Measurements from ENCODE around the gene SORBS2.

The SORBS2 gene

DNA sequence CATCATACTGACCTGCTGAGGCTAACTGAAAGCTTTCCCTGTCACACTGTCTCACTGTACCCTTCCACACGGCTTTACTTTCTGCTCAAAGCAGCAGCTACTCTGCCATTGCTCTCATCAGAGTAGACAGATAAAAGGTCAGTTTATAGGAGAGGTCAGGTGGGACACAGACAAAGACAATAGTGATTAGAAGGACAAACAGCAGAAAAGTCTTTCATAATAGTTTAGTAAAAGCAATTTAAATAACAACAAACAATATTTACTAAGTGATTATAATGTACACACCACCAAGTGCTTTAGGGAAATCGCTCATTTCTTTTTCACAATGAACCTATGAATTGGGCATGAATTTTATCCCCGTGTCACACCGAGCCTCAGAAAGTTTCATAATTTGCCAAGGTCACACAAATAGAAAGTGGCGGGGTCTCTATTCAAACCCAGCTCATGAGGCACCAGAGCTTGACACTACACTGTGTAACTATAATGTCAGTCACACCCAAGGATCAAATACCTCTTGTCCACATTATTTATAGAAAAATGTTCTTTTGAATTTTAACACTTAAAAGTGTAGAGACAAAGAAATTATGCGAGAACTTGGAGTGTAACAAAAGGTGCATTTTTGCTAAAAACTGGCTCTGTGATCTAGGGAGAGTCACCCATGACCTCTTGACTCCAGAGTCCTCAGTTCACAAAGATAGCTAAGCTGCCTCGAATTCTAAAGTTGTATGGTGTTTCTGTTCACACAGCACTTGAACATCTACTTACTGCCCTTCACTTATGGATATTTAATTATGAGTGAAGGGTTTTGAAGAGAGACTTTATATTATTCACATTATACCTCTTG lies 24.5 kb upstream of the SORBS2 start:
- in situ Hi-C loops (cut with MboI; ENCODE audit: low sequenced_read_pairs), result no loop called here

DNA sequence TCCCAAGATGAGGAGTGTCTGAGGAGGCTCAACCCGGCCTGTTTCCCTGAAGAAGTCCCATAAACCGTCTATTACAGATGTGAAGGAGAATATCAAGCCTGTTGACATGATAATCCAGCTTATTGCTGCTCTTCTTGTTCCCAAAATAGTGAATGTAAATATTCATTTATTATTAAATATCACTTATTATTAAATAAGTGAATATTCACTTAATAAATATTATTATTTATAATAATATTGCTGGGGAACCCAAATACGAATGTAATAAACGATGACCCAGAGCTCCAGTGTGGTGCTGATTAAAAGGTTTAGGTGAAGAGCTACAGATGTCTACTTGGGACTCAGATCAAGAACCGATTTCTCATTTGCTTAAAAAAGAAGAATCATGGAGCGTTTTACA lies 23.8 kb upstream of the SORBS2 start:
- in situ Hi-C loops (cut with MboI; ENCODE audit: low sequenced_read_pairs), result no loop called here

DNA sequence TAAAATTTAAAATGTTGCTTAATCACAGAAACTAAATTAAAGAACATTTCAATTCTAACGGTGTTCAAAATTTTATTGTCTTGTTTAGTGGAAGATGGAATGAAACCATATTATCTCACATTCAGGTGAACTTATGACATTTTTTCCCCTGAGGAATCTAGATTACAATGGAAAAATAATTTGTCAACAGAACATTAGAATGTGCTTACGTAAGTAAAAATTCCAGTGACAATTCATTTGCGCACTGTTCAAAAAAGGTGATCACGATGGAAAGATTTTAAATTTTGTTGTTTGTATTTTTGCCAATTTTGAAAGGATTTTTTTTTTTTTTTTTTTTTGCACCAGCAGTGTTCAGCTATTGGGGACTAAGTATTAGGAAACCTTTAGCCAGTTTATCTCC lies 23.3 kb upstream of the SORBS2 start:
- in situ Hi-C loops (cut with MboI; ENCODE audit: low sequenced_read_pairs), result no loop called here

DNA sequence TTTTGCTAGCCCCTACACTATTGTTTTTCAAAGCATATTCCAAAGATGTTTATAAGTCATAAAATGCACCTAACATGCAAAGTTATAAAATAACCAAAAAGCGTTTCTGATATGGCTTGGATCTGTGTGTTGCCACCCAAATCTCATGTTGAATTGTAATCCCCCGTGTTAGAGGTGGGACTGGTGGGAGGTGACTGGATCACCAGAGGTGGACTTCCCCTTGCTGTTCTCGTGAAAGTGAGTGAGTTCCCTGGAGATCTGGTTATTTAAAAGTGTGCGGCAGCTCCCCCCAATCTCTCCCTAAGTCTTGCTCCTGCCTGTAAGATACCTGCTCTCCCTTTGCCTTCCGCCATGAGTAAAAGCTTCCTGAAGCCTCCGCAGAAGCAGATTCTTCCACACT lies 22.8 kb upstream of the SORBS2 start:
- in situ Hi-C loops (cut with MboI; ENCODE audit: low sequenced_read_pairs), result no loop called here

DNA sequence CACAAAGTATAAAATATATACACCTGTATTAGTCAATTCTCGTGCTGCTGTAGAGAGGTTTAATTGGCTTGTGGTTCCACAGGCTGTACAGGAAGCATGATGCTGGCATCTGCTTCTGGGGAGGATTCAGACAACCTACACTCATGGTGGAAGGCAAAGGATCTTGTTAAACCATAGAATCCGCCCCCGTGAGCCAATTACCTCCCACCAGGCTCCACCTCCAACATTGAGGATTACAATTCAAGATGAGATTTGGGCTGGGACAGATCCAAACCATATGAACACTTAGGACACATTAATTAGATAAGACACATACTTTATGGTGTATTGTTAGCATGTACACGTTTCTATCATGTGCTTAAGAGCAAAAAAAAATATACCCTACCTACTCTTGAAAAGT lies 22.1 kb upstream of the SORBS2 start:
- in situ Hi-C loops (cut with MboI; ENCODE audit: low sequenced_read_pairs), result no loop called here

DNA sequence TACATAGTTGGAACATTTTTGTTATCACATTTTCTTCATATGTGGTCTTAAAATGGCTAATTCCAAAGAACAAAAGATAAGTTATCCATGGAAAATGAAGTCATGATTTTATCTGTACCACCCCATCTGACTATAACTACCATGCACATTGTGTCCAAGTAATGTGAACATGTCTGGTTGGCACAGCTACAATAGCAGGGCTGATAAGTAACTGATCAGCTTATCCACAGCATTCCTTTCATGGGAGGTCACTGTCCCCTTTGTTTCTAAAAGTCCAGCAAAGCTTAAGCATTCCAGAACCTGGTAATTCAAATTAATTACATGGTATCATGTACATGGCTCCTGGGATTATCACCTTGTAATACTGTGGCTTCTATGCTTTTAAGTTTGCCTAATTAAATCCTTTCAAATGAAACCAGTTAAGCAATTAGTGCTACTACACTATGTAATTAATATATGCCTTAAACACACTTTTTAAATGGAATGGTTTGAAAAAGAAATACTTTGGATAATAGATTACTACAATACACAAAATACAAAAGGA lies 21.1 kb upstream of the SORBS2 start:
- in situ Hi-C loops (cut with MboI; ENCODE audit: low sequenced_read_pairs), result no loop called here

DNA sequence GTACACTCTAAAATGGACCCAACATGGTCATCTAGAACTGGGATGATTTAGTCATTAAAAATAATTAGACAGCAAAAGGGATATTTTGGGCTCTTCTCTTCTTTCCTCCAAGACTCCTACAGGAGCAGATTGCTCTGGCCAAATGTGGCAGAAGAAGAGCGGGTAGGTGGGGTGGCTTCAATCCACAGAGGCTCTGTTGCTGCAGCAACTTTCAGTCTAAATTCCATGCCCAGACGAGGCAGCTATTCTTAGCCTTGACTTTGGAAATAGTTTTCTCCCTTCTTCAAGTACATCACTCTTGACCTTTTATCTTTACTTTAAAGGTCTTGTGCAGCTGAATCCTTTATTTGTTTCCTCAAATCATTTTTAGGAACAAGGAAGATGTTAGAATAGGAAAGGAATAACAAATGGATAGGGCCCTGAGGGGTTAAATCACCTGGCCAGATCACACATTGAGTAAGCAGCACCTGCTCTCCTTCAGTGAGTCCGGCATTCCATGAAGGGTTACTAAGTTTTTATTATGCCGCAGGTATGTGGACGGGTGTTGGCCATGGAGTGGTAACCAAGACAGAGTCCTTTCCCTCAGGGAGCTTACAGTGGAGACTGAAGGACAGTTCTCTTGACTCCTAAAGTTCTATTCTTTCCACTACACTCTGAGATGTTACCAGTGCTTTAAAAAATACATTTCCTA lies 19.3 kb upstream of the SORBS2 start:
- in situ Hi-C loops (cut with MboI; ENCODE audit: low sequenced_read_pairs), result no loop called here

DNA sequence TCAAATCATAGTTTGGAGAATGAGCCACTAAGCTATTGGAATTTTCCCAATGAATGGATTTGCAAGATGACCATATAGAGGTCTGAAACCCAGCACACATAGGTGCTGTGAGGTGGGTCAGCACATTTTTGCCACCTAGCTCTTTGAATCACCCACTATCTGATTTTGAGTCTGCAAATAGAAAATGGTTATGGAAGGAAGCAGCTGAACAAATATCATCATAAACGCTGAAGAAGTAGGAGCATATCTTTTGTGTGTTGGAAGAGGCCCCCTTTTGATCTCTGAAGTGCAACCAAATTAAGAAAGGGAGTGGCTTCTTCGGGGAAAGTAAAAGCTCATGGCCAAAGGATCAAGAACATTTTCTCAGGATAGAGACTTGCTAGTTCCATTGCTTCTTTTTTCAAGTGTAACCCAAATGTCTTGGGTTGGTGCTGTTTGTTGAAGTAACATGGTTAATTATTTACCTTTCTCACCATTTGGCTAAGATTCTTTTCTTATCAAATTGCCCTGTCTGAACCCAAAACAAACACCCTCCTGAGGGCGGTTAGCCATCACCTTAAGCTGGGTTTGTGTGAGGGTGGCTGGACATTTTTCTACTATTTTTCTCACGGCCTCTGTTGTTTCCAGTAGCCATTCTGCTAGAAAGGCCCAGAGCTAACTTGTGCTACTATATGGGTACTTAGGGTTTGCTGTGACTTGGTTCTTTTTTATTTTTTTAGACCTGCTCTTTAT lies 18.4 kb upstream of the SORBS2 start:
- in situ Hi-C loops (cut with MboI; ENCODE audit: low sequenced_read_pairs), result no loop called here

DNA sequence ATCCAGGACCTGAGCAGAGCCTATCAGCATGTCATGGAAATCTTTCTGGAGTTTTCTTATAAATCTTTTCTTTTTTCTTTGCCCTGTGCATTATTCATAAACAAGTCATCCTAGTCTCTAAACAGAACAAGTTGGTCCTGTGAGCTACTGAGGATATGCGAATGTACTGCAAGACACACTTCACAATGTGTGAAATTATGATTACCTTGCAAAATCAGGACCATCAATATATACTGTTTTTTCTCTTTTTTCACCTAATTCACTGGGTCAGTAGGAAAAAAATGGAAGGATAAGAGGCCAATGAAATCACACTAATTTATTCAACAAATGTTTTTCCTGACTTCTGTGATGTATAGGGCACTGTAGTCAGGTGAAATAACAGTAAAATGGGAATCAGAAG lies 14.4 kb upstream of the SORBS2 start:
- in situ Hi-C loops (cut with MboI; ENCODE audit: low sequenced_read_pairs), result no loop called here

DNA sequence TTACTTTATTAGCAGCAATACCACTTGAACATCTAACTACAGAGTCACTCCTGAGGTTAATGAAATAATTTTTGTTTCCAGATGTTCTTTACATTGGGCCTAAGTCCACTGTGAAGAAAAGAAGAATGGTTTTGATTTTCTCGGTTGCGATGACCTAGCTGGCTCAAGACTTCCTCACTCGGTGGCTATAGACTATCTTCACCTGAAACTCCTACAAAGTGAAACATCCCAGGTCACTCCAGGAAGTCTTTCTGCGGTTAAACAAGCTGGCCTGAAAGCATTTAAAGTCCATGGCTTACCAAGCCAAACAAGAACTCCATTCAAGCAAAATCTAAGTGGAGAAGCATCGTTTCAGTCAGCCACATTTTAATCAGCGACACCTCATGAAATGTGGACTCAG lies 13.7 kb upstream of the SORBS2 start:
- in situ Hi-C loops (cut with MboI; ENCODE audit: low sequenced_read_pairs), result no loop called here

DNA sequence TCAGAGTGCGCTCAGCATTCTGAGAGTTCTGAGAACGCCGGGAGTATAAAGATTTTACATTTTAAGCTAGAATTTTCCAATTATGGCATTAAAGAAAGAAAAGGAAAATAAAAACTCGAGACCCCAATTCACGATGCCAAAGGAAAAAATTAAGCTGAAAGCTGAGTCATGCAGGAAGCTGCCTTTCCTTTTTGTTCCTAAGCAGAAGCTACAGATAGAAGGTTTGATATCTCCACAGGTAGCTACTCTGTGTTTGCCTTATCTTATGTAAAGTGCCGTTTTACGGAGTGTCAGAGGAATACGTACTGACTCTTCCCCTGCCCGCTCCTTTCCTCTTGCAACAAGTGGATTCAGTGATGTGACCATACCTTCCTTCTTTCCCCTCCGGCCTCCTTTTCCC lies 10.8 kb upstream of the SORBS2 start:
- in situ Hi-C loops (cut with MboI; ENCODE audit: low sequenced_read_pairs), result no loop called here

DNA sequence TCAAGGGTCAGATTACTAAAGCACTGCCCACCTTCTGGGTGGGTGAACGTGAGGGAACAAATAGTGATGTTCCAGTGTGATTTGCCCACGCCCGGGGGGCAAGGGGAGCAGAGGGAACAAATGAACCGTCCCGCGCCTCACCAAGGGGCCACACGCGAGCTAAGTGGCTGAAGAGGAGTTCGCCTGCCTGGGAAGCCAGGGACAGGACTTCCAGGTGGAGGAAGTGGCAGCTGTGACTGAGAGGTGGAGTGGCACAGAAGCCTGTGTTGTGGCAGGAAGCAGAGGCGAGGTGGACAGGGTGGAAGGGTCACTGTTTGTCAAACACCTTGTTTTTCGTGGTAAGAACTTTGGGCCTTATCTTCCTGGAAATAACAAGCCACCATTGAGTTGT lies 9.0 kb upstream of the SORBS2 start:
- in situ Hi-C loops (cut with MboI; ENCODE audit: low sequenced_read_pairs), result no loop called here

DNA sequence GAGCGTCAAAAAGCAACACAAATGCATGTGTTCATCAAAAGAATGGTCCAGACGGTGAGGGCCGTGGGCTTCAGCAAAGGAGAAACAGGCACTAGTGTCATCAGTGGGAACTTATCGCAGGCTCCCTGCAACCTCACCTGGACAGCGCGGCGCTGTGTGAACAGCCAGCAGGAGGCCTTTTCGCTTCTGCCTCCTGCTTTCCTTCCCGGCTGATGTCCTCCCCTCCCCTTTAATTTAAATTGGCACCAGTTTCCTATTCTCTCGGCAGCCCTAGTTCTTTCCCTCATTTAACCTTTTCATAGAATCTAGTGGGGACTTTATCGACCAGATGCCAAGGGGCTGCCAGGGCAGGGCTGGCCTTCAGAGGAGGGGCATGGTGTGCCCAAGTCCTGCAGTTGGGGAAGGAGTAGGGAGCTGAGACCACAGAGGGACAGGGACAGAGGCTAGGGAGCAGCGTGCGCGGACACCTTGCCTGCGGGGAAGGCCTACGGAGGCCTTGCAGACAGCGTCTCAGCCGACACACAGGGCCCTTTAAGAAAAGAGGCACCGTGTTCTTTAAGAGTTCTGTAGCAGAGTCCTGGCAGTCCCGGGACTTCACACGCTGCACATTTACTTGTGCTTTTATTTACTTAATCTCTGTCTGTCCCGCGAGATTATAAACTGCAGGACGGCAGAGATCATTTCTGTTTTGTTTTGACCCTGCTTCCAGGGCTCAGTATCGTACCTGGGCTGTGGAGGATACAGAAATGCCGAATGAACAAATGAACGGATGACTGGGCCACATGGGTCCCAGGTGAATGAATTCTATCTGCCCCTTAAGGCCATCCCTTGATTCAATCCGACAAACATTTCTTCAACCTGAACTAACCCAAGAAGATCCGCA lies 8.4 kb upstream of the SORBS2 start:
- in situ Hi-C loops (cut with MboI; ENCODE audit: low sequenced_read_pairs), result no loop called here

DNA sequence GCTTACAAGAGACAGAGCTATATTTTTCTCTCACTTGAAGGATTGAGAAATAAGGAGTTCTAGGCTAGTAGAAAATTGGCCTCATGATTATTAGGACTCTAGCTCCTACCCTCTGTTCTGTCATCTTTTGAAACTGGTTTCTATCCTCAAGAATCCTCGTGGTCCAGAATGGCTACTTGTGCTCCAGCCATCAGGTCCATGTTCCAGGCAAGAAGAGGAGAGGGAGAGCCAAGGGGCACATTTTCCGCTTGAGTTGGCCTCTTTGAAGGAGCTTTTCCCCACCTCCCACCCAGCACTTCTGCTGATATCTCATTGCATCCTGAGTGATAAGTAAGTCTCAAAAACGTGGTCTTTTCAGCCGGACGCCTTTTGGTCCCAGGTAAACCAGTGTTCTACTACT lies 7.2 kb upstream of the SORBS2 start:
- in situ Hi-C loops (cut with MboI; ENCODE audit: low sequenced_read_pairs), result no loop called here

DNA sequence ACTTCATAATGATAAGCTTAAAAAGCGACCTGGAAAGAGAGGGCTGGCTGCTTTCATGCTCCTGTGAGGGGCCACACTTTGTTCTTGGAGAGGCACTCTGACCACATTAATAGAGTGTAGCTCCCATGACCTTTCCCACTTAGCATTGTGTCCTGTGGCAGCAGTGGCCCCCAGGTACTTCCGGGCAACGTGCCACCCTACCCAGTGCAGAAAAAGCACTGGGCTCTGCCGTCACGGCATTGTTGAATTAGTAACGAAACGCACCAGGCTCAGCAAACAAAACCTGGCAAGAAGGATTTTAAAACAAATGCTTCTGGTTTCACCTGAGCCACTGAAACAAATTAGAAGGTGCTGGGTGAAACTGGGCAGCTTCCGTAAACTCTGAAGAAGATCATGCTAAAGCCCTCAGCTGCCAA lies 5.4 kb upstream of the SORBS2 start:
- in situ Hi-C loops (cut with MboI; ENCODE audit: low sequenced_read_pairs), result no loop called here

DNA sequence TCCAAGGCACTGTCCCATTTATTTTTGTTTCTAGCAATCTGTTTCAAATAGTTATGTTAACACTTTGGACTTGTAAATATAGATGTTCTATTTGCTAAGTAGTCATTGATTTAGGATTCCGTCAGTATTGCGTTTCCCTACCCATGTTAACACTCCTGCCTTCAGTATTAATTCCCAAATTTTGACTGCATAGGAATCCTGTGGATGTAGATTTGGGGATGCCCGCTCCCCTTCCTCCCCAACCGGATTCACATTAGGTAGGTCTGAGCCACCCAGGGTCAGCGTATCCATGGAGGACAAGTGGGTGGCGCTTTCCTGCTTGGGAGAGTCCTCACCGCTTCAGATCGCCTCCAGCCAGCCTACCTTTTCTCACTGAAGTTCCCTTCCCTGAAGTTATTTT lies 1.1 kb upstream of the SORBS2 start:
- in situ Hi-C loops (cut with MboI; ENCODE audit: low sequenced_read_pairs), result no loop called here

DNA sequence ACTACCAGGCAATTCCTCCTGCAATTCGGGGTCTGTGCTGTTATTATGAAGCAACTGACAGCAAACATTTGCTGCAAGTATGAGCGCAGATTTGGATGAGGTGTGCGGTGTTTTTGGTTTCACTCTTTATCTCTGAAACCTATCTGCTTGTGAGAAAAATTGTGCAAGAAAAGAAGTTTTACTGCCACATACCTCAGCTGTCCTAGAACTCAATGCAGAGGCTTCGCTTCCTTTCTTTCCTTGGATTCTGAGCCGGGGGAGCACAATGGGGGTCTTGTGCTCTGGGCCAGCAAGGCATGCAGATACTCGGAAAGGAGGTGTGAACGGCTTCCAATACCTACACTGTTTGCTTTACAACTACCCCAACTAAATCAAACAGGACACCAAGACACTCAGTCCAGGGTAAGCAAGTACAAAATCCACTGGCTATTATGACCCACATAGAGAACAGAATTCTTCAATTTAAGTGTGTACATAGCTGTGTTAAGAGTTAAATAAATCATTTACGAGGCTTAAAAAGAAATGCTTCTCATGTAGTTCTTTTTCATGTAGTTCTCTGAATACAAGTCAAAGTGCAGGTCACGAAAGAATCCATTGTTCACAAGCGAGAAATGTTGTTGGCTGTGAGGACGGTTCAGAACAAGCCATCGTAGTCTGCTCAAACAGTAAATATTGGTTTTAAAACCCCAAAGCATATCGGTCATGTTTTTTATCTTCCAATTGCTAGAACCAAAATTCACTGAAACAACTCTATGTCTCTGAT lies 1.1 kb downstream of the SORBS2 start:
- in situ Hi-C loops (cut with MboI; ENCODE audit: low sequenced_read_pairs), result no loop called here

DNA sequence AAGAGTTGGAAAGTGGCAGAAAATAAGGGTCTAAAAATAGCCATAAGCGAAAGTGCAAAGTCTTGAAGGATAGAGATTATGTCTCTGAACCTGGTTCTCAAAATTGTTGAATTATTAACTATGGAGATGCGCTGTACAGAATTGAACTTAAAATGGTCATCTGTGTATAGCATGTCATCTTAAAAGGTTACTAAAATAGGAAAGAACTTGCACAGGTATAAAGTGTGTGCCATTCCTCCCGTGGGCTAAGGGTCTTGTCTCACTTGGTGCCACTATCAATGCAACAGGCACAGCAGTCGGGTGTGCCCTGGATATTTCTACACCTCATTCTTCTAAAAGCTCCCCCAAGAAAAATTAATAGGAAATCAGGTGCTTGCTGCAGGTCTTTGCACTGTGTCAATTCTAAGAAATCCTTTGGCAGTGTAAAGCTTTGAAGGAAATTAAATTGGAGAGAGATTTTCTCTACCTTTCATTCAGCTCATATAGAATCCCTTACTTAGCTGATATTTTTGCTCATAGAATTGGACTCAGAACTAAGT lies 2.4 kb downstream of the SORBS2 start:
- in situ Hi-C loops (cut with MboI; ENCODE audit: low sequenced_read_pairs), result no loop called here

DNA sequence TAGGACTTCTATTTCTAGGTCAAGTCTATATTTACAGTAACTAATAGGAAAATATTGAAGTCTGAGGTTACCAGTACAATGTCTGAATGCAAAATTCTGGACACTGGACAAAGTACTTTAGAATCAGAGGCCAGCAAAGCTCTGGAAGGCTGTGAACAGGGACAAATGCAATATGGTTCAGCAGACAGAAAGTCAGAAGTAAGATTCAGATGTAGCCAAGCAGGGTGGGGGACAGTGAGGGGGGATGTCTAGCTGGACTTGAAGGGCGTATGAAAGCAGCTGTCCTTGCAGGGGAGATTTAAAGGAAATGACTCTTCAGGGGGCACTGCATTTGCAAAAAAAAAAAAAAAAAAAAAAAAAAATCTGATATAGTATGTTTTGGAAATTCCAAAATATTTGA lies 2.9 kb downstream of the SORBS2 start:
- in situ Hi-C loops (cut with MboI; ENCODE audit: low sequenced_read_pairs), result no loop called here

DNA sequence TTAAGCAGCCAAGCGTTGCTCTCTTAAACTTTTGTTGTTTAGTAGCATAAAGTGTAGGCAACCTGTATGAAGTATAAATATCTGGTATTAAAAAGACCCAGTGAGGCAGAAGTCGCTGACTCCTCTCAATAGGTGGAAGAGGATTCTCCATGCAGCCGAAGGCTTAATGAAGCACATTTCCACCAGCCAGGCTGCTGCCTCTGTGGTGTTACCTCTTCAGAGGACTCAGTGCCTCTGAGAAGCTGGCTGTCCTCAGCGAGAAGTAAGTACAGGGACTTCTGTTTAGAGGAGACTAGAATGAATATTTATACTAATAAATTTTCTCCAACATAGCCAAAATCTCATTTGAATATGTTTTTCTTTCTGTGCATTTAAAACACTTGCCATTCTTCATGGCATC lies 6.0 kb downstream of the SORBS2 start:
- in situ Hi-C loops (cut with MboI; ENCODE audit: low sequenced_read_pairs), result no loop called here

Measured in HL-60/S4 treated with retinoic acid at 250 ng/mL for 4 days and 3 days (cell line).